ENCODE results near the gene KRT1.

KRT1 gene

DNA sequence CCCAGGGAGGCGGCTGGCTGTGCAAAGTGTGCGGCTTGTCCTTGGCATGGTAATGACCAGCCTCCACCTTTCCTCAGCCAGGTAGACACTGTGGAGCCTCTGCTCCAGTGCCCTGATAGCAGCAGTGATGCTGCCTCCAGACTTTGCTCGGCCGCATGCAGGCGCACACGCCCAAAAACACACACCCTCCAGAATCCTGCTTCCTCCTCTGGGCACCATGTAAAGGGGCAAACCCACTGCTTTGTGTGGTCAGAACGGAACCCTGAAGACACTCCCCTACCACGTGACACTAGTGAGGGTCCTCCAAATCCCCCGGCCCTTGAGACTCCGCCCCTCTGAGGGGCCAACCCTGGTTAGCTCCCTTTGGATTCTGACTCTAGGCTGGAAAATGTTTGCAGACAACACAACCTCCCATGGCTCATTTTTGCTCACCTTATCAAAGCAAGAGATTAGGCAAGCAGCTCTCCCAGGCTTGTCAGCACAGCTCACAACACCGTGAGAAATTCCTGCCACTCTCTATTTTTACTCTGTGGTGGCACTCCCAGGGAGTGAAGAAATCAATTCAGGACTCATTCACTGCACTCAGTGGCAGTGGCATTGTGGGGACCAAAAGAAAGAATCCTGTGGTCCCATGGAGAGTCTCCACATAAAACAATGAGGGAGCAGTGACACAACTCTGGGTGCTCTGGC, 18.6 kb upstream of the KRT1 start:
- no peak for FAIRE-seq

DNA sequence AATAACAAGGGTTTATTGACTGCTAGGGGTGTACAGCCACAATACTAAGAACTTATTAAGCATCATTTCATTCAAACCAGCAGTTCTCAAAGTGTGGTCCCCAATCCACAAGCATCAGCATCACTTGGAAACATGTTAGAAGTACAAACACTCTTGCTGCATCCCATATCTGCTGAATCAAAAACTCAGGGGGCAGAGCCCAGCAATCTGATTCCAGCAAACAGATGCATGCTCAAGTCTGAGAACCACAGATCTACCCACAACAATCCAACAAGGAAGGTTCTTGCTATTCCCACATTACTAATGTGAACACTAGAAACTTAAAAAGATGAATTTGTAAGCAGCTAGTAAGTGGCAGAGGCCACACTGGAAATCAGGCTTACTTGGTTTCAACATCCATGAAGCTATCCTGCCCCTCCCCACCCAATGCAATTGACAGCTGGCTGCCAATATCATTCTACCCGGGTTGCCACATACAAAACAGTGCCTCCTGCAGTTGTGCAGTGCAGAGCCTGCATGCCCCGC, 16.9 kb upstream of the KRT1 start:
- no peak for FAIRE-seq

DNA sequence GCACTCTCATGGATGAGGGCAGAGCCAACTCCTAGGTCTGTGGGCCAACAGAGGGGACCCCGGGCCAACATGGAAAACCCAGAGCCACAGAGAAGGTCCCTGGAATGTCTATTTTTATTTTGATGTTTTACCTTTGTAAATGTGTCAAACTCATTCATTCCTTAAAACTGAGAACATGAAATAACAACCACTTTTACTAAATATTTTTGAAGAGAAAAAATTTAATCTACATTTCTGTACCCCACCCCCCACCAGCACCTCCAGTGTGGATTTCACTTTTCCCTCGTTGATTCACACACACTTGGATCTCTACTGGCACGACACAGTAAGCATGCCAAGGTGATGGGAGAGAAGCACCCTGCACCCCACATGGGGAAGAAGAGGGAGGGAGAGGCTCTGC, 16.4 kb upstream of the KRT1 start:
- FAIRE-seq: no peak

DNA sequence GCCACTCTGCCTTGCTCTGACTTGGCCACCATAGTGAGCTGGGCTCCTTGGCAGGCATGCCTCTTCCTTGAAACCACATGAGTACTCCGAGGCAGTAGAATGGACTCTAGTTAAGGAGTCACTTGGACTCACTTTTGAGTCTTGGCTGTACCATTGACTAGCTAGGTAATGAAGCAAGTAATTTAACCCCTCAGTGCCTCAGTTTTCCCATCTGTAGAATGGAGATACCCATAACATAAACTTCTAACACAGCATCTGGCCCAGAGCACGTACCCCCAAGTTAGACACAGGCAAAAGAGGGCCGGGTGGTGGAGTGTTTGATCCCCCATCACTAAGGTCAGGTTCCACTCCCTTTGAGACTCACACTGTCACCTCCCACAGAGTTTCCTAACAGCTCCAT, 14.8 kb upstream of the KRT1 start:
- FAIRE-seq: no peak

DNA sequence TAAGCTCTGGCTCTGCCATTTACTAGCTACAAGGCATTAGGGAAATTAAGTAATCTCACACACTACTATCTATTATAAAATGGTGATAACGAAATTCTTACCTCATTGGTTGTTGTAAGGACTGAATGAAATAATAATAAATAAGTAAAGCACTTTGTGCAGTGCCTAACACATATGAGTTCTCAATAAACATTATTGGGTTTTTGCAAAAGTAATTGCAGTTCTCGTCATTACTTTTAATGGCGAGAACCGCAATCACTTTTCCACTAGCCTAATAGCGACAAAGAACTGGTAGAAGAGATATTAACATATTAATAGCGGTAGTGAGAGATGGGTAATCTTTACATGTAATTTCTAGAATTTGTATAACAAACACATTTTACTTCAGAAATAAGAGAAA, 13.9 kb upstream of the KRT1 start:
- FAIRE-seq: no peak

DNA sequence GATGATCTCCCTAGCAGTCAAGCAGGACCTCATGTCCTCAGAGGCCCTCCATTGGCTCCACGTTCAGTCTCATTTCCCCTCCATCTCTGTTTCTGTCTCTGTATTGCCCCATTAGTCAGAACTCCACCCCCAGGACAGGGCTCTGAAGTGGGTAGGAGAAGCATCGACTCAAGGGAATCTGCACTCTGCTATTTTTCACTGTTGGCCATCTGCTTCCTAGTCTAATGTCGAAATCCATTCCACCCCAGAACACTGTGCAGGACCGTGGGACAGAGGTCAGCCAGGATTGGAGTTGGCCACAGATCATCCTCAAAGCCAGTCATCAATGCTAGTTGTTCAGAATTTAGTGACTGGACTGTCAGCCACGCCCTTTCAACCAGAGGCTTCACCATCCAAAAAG, 13.1 kb upstream of the KRT1 start:
- no peak for FAIRE-seq

DNA sequence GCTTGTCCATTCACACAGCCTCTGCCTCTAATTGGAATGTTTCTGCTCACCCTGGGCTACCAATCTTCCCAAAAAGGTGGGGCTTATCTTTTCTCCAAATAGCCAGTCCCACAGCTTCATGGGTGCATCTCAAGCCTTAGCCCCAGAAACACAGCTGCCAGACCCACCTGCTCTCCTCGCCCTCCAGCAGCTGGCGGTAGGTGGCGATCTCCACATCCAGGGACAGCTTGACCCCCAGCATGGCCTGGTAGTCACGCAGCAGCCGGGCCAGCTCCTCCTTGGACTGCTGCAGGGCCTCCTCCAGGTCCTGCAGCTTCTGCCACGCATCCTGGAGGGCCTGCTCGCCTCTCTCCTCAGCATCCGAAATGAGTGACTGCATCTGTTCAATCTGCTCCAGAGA, 12.0 kb upstream of the KRT1 start:
- FAIRE-seq: no peak

DNA sequence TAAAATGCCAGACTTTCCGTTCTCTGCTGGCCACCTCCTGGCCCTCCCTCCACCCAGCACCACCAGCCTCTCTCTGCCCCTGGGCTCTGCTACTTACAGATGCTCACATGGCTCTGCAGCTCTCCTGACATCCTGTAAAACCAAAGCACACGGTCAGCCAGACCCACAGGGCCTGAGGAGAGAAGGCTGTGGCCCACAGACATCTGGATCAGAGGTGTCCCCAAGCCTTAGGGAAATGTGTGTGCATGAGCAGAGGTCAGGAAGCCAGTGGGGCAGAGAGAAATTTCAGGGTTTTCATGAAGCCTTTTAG, 11.6 kb upstream of the KRT1 start:
- no peak for FAIRE-seq

DNA sequence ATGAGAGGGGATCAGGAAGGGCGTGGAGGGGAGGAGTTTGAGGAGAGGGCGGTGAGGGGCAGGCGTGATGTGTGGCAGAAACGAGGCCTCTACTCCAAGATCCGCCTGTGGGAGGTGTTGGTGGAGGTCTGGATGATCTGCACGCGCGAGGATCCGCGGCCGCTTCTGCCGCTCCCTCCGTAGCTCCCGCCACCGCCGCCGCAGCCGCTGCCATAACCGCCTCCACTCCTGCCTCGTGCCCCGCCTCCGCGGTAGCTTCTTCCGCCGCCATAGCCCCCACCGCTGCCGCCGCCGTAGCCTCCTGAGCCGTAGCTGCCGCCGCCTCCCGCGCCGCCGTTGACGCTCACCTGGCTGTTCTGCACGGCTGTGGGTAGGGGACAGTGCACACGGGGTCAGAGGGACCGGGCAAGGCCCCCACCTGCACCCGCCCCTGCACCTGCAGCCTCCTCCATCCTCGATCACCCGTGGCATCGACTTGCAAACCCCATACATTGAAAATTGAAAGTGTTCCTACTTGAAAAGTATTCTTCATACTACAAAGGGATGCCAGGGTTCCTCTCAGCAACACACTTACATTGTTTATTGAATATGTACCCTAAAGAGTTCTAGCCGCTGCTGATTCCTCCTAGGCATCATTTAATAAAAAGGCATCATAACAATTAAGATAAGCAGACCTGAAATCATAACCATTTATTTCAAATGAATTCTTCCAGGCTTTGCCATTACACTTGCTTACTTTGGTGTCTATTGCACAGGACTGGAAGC, 11.1 kb upstream of the KRT1 start:
- FAIRE-seq: no peak

DNA sequence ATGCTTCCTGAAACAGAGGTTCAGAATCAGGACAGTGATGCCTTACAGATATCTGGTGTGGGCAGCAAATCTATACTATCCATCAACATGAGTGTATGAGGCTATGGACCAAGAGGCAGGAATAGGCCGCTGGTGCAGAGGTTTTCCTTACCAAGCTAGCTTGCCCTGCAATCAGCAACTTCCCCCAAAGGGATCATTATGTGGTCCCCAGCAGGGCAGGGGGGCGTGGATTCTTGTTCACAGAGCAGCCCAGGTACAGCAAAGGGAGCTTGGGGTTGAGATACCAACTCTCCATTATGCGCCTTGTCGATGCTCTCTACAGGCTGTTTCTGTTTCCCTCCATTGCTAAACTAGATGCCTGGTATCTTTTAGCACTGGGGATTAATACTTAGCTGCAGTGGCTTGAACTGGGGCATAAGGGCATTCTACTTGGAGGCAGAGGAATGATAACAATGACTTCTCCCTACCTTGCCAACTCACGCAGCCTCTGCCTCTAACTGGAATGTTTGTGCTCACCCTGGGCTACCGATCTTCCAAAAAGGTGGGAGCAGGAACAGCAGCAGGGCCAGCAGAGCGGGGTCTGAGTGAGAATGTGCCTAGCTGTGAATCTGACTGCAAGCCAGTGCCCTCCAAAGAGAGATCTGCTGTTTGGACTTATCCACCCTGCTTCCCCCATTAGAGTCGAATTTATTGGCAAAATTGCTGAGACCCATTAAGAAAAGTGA, 10.3 kb upstream of the KRT1 start:
- FAIRE-seq: no peak

DNA sequence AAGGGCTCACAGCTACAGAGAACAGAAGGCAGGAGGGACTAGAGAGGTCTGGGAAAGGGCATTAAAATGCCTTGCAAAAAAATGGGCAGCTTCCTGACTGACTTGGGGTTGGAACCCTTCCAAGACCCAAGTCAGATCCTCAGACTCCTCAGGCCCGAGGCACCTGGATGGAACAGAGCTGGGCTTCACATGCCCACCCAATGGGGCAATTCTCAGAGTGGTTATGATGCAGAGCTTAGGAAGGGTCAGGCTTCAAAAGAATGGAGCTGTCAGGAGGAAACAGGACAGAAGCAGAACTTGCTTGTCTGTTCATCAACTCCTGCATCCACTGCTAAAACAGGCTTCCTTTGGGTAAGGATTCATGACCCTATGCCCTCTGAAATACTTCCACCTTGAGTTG, 9.7 kb upstream of the KRT1 start:
- FAIRE-seq: no peak

DNA sequence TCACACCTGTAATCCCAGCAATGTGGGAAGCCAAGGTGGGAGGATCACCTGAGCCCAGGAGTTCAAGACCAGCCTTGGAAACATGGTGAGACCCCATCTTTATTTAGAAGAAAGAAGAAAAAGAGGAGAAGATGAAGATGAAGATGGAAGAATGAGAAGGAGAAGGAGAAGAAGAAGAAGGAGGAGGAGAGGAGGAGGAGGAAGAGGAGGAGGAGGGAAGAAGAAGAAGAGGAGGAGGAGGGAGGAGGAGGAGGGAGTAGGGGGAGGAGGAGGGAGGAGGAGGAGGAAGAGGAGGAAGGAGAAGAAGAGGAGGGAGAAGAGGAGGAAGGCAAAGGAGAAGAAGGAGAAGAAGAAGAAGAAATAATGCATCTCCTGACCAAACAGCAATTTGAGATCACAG, 9.0 kb upstream of the KRT1 start:
- no peak for FAIRE-seq

DNA sequence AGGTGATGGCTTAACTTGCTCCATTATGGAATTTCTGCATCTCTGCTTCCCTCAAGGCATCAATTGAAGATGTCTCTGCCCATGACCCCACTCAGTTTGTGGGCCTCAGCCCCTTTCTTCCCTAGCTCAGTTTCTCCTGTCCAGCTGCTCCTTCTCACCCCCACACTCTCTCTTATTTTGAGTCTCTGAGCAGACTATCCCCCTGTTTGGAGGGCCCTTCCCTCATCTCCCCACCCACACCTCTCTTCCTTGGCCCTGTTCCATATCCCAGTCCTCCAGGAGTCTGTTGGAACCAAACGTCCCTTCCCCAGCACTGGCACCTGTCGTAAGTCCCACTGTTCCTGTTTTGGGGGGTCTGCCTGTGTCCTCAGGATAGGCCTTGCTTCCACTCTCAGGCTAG, 8.3 kb upstream of the KRT1 start:
- FAIRE-seq: no peak

DNA sequence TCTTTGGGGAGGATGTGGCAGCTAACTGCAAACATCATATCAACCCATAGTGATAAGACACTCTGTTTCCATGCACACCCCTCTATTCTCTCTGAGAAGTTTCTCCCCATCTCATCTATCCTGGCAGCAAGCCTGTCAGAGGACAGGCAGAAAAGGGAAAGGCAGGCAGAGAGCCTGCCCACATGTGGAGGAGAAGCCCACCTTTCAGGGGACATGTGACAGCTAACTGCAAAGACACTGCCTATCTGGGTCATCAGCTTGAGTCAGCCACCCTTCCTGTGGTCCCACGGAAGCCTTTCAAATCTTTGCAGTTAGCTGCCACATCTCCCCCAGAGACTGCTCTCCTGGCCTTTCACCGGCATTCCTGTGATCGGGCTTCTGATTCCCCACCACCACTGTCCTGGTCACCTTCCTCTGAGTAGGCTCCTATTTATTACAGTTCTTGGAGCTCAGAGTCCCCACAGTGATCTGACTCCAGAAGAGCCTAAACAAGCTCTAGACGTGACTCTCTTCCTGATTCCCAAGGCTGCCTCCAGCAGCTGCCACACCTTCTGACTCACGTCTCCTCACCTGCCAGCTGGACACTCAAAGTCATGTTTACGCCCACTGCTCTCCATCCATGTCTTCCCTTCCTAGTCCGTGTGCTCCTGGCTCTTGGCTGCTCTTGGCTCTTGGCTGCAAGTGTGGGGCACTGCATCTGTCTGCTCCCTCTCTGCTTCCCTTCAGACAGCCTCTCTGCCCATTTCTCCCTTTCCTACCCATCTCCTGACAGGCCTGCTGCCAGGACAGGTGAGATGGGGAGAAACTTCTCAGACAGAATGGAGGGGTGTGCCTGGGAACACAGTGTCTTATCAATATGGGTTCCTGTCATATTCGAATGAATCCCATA, 7.5 kb upstream of the KRT1 start:
- FAIRE-seq: no peak

DNA sequence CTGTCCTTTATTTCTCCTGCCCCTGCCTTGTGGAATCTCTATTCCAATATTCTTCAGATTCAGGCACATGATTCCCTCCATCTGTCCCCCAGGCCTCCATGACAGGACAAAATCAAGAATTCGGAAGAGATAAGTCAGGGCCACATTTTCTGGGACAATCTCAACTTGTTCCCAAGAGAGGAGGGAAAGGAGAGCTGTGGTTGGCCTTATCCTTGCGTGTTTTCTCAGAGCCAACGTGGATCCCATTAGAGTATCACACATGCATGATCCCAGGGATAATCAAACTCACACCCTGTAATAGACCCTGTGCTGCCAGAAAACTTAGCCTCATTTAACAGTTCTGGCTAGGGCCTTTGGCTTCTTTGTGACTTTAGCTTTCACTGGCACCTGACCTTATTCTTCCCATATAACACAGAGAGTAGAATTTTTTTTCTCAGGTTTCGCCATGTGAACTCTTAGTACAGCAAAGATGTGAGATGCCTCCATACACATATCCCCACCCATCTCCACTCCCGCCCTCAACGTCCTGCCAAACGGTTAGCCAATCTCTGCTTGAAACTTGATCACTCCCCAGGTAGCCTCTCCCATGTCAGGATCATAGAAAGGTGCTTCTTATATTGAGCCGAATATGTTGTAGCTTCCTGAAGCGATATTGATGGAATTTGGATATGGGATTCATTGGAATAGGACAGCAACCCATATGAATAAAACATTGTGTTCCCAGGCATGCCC, 6.7 kb upstream of the KRT1 start:
- FAIRE-seq: no peak

DNA sequence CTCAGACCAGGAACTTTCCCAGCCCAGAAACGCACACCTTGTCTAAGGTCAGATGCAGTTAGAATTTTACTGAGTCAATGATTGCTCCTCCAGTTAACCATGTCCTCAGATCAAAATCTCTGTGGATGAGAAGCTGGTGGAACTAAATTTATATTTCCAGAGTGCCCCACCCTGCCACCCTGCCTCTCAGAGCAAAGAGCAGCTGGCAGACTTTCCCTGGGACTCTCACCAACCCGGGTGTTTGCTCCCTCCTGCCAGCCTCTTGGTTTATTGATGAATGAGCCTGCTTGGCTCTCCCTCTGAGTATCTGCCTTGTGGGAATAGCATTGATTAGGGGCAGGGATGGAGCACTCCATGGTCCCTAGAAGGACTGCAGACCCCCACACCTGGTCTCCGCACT, 5.9 kb upstream of the KRT1 start:
- FAIRE-seq: no peak

DNA sequence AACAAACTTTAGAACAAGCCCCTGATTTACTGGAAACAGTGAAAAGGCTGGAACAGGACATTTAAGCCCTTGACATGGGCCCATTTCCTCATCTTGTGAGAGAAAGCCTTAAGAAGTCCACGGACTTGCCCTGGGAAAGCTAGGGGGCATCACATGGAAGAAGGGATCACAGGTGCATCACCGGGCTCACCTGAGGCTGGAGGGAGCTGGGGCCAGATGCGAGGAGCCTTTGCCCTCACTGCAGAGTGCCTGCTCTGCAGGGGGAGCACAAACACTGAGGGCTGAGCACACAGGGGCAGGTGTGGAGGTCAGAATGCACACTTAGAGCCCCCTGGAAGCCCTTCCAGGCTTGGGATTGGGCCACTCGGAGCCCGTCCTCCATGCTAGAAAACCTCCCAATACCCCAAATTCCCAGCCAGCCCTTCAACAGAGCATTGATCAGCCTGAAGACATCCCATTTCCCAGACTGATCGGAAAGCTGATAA, 5.2 kb upstream of the KRT1 start:
- no peak for FAIRE-seq

DNA sequence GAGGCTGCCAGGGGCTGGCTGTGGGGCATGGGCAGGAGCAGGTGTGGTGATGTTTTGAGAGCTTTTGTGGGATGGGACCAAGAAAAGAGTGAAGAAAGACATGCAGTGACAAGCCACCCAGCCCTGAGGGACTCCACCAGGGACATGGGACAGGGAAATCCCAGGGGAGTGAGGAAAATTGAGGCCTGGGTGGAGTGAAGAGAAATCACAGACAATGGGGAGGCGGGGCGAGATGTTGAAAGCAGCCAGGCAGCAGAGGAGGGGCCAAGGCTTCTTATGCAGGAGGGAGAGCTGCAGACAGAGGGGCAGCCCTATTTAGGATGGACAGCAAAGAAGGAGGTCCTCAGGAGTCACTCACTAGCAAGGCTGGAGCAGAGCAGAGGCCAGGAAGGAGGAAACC, 4.2 kb upstream of the KRT1 start:
- FAIRE-seq: no peak

DNA sequence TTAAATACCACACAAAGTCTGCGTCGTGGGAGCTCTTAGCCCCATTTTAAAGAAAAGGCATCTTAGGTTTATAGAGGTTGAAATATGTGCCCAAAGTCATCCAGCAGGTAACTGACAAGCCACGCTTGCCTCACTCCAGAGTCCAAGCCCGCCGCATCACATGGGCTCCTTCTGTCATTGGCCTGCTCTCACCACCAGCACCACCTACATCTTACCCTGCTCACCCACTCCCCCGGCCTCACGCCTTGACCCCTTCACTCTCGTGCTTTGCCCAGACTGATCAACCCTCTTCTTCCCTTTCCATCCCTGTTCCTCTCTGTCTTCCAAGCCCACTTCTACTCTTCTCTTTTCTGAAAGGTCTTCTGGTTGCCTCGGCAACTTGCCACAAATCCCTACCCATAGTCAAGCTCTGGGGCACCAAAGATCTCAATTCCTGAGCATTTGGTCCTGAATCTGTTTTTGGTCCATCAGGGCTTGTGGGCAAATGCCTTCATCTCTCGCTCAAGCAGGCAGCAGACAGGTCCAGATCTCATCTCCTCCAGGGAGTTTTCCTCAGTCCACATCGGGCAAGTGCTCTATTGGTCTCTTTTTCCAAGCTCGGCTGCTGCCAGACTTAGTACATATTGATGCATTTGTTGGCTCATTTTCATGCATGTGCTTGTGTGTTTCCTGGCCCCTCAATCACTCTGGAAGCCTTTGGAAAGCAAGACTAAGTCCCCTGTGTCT, 3.5 kb upstream of the KRT1 start:
- FAIRE-seq: no peak

DNA sequence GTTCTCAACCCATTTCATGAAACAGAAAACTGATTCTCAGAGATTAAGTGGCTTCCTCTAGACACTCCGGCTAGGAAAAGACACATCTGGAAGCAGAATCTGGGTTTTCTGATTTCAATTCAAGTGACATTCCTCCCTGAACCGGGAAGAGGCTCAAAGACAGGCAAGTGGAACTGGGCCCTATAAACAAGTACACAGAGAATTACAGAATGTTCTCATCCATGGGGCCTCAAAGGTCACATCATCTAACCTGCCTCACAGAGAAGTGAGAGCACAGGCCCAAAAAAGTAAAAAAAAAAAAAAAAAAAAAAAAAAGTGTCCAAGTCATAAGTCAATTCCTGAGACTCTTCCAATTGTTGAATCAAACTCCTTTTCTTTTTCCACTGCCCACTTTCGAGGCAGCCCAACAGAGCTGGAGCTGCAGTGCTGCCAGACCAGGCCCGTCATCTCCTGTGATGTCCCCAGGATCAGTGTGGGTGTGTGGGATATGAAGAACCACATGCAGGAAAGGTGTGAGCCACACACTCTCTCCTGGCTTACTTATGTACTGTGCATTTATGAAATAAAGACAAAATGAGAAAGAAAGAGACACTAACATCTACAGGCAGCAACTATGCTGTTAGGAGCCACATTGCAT, 2.8 kb upstream of the KRT1 start:
- no peak for FAIRE-seq

DNA sequence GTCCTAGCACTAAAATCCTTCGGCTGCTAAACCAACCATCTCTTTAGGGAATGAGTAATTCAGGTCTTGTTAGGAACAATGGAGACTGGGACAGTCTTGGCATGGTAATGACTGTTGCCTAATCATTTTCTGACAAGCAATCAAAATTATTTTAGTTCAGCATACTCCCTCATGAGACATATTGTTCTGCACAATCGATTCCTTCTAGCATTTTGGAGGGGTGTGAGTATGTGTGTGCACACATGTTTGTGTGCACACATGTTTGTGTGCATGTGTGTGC, 2.1 kb upstream of the KRT1 start:
- FAIRE-seq: no peak
